GM18870 (cell line): ENCODE data around the gene PRICKLE1.
"Not testable (repeated sequence)": the region's sequence is repeated elsewhere in the genome, so short reads cannot be mapped to it uniquely, and the experiment has no call there.

Experiments
- ATAC-seq: cut with Tn5 transposase; IDR thresholded peaks from one replicate; pipeline ENCODE4 v1.9.1; 2021; ENCODE audit warnings: moderate library complexity; ENCODE audit not compliant: unreplicated experiment

The PRICKLE1 gene

DNA sequence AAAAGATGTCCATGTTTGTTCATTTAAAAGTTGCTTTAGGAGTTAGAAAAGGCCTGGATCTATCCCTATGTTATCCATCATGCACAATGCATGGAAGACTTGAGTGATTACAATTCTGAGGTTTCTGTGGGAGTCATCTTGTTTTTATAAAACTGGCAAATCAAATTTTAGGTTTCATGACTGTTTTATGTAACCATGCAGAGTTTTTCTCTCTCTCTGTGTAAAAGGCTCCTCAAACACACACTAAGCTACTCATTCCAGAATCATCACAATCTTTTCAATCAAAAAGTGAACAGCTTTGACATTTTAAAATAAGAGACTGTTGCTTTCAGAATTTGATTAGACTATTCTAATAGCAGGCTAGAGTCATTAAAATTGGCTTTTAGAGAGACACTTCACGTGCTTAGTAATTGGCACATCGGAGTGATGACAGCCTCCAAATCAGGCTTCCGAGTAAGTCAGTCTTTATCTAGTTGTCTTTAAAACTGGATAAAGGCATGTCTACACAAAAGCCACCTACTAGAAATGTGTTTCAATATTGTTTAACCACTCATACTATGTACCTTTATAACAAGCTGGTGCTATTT is 31.9 kb downstream of the PRICKLE1 start:
- no peak for ATAC-seq

DNA sequence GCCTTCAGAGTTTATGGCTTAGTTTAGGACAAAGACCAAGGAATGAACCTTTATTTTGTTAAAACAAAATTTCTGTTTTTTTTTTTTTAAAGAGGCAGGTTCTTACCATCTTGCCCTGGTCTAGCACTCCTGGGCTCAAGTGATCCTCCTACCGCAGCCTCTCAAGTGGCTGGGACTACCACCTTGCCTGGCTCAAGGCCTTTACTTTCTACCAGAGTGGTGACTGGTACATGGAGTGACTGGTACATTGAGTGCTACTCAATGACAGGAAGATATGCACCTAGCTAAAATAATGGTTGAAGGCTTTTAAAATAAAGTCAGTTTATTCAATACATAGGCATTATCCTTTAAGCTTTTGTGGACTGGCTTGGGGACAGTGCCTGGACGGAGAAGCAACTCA is 32.6 kb downstream of the PRICKLE1 start:
- no peak for ATAC-seq

DNA sequence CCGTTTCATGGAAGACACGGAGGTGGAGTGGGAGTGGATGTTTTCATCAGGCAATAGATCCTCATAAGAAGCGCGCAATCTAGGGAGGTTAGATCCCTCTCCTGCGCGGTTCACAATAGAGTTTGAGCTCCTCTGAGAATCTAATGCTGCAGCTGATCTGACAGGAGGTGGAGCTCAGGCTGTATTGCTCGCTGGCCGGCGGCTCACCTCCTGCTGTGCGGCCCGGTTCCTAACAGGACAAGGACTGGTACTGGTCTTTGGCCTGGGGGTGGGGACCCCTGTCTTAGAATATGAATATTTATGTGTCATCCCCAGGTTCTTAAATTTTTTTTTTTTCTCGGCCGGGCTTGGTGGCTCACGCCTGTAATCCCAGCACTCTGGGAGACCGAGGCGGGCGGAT is 36.7 kb downstream of the PRICKLE1 start:
- ATAC-seq = no peak

DNA sequence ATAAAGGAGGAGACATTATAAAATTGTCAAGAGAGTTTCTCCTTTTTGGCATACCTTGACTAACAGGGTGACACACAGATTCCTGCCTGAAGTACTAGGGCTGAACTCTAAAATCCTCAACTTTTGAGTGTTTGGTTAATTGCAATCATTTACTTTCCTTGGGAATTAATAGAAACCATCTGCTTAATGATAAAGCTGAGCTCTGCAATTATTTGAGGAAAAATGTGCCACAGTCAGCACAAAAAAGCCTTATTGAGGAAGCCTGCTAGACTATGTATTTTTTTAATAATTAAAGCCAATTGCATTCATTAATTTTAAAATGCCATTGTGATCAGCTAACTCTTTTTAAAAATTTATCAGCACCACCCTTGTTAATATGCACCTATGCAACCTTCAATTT is 38.7 kb downstream of the PRICKLE1 start:
- no peak for ATAC-seq

DNA sequence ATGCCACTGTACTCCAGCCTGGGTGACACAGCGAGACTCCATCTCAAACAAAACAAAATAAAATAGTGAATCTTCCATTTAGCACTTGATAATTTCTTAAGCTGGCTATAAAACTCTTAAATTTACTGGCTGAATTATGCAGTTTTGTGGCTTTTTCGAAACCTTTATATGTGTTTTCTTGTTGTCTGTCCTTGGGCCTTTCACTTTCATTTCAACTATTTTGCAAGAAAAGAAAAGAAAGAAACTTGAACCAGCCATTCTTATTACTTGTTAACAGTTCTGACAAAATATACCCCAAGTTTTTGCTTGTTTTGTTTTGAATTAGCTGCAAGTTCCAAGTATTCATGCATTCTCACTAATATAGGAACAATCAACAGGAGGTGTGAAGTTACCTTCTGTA is 42.8 kb downstream of the PRICKLE1 start:
- ATAC-seq = no peak

DNA sequence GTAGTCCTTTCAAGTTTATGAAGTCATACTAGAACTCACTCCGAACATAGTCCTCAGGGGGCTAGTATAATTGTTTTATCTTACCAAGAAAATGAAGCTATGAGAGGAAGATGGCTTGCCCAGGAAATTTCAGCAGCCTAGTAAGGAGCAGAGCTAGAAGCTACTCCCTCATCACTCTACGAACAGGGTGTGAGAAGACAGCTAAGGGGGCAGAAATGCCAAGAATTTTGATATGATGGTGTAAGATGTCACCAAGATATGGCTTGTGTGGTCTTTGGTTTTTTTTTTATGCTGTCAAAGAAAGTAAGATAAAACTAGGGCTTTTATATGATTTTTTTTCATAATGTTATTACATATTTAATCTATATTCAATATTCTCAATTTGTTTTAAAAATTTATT is 47.6 kb downstream of the PRICKLE1 start:
- ATAC-seq = no peak

DNA sequence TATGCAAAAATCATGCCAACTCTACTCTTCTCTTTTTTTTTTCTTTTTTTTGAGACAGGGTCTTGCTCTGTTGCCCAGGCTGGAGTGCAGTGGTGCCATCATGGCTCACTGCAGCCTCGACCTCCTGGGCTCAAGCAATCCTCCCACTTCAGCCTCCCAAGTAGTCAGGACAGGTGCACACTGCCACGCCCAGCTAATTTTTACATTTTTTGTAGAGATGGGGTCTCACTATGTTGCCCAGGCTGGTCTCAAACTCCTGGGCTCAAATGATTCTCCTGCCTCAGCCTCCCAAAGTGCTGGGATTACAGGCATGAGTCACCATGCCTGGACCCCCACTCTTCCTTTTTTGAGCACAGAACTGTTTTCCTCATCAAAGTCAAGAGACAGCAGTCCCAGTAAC is 48.2 kb downstream of the PRICKLE1 start:
- not testable (repeated sequence) for ATAC-seq

DNA sequence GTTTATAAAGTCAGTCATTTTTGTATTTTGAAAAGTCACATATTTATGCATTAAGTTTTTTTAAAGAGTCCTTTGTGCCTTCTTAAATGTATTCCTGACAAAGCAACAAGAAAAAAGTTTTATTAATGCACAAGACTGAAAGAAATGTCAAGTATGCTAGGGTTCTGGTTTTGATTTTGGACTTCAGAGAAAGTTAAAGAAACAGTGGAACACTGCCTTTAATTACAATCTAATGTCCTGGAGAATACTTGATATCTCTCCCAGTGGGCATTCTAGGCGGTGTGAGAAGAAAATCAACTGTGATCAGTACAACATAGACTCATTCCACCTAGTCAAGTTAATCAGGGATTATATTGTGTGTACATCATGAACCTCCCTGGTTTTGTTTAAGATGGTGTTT is 49.9 kb downstream of the PRICKLE1 start:
- no peak for ATAC-seq

DNA sequence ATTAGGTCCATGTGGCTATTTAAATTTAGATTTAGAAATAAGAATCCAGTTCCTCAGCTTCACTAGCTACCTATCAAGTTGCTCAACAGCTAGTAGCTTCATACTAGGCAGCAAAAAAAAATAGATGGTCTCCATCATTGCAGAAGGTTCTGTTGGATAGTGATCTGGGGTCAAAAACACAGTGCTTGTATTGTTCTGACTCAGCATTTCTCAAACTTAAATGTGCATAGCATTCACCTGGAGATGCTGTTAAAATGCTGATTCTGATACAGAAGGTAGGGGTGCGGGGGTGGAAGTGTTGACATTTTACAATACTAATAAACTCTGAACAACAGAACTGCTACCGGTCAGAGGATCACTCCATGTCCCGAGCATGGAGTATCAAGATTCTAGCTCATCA is 51.3 kb downstream of the PRICKLE1 start:
- ATAC-seq = no peak

DNA sequence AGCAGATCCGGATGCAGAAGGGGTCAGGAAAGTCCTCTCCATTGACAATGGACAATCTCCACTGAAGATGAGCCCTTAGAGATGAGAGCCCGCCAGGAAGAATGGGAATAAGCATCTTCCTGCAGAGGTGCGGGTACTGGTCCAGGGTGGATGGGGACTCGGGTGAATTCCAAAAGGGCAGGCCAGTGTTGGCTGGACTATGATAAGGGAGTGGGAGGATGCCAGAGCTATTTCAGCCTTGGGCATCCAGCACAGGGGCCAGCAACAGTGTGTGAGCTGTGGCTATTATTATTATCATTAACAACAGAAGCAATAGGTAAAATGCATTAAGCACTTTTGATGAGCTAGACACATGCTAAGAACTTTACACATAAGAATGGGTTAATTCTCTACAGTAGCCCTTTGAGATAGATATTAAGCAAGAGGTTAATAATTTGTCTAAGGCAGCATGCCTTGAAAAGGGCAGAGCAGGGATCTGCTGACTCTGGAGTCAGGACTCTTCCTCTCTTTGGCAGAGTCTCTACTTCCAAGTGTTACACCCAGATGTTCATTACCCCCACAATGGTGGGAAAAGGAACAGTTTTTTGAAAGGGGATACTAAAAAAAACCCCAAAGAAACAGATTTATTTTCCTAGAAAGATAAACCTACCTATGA is 55.2 kb downstream of the PRICKLE1 start:
- no peak for ATAC-seq

DNA sequence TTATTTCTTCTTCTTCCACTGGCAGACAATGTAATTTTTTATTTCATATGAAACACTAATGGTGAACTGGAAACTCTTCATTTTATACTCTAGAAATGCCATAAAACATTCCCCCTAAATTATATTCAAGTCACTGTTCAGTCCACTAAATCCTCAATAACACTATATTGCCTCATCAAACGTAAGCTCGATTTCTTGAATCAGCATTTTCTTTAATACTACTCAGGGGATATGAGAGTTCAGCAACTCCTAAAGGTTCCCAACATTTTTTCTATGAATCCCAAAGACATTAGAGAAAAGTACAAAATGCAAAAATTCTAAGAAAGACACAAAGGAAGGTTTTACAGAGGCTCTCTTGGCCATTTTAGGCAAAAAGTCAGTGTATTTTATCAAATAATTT is 59.3 kb downstream of the PRICKLE1 start:
- no peak for ATAC-seq

DNA sequence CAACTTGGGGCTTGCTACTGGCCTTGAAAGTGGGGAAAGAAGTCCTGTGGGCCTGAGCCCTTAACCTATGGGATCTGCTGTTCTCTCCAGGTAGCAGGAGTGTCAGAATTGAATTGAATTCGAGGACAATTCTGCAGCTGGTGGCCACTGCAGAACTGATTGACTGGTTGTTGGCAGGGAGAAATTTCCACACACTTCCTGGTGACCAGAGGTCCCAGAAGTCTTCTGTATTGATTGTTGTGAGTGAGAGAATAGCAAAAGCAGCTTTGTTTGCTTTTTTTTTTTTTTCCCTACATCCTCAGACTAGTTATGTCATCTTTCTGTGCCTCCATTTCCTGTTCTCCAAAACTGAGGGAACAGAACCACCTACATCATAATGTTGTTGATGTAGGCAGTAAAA is 64.1 kb downstream of the PRICKLE1 start:
- ATAC-seq = no peak

DNA sequence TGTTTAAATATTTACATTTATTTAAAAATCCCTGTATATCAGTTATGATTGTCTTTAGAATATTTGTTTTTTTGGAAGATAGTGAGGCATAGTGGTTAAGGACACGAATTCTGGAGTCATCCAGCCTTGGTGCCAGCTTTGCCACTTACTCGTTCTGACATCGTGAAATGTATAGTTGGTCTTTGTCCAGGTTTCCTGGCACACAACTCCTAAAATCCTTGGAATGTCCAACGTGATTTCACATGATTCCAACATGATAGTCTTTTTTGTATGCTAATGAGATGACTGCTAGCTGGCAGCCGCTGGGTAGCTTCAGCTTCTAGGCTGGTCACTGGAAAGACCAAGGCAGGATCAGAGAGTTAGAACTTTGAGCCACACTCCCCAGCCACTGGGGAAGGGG is 64.8 kb downstream of the PRICKLE1 start:
- no peak for ATAC-seq

DNA sequence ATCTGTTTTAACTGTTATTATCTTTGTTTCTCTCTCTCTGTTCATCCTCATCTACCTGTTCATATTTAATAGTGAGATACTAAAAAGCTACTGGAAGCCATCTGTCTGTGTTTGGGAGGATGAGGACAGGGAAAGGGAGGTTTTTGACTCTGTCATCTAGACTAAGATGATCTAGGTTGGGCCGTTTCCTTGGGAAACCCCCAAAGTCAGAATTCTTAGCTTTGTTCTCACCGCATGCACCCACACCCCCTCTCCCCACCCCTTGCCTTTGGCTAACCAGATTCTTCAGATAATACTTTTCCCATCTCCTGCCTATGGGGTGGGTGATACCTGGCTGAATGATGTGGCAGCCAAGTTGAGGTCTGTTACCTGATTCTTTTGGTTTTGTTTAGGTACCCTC is 73.0 kb downstream of the PRICKLE1 start:
- no peak for ATAC-seq

DNA sequence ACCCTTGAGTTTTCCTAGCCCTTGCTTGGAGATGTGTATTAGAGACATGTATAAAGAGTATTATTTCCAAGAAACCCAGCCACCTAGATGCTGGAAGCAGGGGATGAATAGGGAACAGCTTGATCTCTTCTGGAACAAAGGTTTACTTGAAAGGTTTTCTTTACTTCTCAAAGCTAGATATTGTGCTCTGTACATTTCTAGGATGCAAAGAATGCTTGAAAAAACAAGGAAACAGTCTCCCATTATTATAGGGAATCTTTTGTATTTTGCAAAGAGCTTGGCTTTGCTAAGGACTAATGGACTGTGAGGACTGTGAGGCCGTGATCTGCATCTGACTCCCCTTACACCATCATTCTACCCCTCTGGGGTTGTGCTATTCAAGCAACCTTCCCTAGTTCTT is 77.9 kb downstream of the PRICKLE1 start:
- no peak for ATAC-seq

DNA sequence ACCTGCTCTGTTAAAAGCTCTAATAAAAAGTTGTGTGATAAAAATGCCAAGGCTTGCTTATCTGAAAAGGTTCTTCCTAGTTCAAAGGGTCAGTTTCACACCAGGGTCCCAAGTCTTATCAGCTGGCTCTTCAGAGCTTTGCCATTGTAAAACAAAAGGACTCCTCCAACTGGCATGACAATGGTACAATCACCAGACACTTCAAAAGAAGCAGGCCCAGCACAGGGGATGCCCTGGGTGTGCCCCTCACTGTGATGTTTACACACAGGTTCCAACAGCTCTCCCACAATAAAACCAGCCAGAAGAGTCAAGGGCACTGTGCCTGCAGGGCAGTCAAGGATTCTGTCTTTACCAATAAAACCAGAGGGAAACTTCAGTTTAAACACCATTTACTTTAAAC is 78.7 kb downstream of the PRICKLE1 start:
- ATAC-seq = no peak

DNA sequence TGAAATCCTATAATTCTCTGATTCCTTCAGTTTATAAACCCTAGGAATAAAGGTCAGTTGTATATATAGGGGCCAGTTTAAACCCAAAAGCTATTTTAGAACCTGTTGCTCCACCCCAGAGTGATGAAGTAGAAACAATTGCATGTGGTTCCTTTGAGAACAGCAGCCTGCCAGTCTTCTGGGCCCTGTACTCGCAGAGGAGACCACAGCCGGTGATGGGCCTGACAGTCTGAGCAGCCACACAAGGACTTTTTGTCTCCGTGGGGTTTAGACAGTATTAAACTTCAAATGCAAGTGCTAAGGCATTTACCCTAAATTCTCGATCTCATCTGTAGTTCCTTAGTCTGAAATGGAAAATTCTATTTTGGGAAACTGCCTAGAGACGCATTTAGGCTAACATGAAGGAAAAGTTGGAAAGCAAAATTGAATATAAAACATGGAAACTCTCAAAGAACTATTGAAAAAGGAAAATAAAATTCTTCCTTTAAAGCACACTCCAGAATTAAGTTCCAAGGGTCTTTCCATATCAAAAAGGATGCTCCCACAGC is 80.6 kb downstream of the PRICKLE1 start:
- no peak for ATAC-seq

DNA sequence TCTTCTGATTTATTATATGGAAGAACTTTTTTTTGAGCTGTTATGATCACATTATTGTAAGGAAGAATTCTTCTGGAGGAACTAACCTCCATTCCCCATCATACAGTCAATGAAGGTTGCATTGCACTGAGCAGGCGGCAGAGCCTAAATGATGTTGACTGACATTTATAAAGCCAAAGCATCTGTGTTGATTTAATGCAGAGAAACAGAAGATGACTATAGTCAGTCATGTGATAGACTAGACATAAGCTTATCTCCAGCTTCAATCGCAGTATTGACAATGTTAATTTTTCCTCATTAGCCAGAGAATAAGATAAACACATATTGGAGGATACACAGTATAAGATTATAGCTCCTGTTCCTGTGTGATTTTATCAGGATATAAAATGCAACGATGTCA is 82.0 kb downstream of the PRICKLE1 start:
- no peak for ATAC-seq

DNA sequence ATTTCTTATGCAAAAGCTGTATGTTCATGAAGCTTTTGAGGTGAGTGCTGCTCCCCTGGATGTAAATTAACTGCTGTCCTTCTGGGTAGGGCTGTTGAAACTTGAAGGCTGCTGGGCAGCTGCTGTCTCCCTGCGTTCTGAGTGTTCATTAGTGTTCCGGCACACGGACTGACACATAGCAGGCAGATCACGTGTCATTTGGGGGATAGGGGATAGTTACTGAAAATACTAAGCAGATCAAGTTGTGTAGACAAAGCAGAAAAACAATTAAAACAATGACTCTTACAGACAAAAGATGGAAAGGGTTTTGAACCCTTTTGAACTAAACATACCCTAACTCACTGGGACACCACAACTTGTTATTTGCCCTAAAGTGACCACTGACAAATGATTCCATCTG is 82.5 kb downstream of the PRICKLE1 start:
- no peak for ATAC-seq

DNA sequence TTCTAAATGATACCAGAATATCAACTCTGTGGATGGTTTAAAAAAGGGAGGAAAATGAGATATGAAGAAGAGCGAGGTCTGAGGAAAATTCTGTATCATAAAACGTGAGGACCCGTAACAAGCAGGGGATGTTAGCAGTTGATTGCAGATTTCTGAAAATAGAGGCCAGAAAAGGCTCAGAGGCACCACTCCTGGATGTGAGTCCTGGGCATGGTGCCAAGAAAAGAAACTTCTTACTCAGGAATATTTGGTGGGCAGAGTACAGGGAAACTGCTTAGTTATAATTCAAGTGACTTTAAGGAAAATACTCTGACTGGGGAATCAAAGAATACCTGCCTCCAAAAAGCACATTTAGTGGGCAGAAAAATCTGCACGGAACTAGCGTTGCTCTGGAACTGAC is 85.5 kb downstream of the PRICKLE1 start:
- no peak for ATAC-seq

DNA sequence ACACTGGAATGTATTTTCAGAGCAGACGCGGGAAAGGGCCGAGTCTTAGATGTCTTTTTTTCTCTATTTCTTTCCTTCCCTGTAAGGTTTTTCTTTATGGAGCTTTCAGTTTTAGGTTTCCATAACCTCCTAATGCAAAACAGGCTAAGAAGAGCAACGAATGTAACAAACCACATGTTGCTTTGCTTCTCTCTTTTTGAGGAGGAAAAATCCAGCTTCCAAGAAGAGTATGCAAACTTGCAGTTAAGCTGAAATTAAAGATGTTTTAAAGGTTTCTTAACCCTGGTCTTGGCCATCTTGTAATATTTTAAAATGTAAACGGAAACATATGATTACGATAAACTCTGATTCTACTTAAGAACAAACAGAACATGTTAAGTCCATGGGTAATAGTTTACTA is 86.9 kb downstream of the PRICKLE1 start:
- no peak for ATAC-seq

DNA sequence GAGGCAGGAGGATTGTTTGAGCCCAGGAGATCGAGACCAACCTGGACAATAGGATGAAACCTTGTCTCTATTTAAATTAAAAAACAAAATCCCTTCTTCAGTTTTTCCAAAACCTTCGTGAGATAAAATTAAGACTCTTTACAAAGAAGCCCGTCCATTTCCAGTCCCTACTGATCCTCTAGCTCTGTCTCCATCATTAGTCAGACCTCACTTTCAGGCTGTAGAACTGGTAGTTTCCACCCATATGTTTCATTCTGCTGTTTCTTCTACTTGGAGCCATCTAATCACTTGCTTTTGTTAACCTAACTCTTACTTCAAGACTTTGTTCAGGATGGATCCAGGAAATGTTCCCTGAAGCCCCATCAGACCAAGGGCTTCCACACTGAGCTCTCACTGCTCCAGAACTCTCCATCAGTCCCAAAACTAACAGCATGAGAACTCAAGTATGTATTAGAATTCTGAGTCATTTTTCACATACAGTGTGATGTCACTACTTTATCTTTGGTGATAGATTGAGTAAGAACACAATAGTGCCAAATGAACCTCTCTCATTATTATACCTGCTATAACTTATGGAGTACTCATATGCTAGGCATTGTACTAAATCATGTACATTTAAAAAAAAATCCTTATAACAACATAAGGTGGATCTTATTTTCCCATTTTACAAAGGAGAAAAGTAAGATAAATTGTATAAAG is 90.8 kb downstream of the PRICKLE1 start:
- peak; percentile 54 for ATAC-seq
